HCT116 (cell line): ENCODE data around the gene TELO2. TPM values are rescaled to one million over a fixed set of nuclear protein-coding genes. Genes with fewer than 3 reads are reported as not detected.

Experiments used
- ATAC-seq: fragments of 200-7000 bp; cut with Tn5 transposase; 2 replicates; pipeline ENCODE4 v1.9.1; 2020; ENCODE audit warnings: mild to moderate bottlenecking, moderate library complexity
- BruUV-seq: library from RNA; stranded (reverse); fragments of 400-500 nt; replicated peaks from 2 replicates; lab custom pipeline; 2021; lab: Mats Ljungman, UMichigan
- CTCF ChIA-PET: fragments of 300-600 bp; sonication (Branson Sonifier 250); formaldehyde crosslinking; loops from one replicate; lab custom pipeline; 2021; ENCODE audit warnings: antibody characterized with exemption; lab: Charles Lee
- POLR2A ChIA-PET: fragments of 300-600, 350-600 bp; sonication (Branson Sonifier 250); formaldehyde crosslinking; loops from one replicate; lab custom pipeline; 2021; ENCODE audit warnings: antibody characterized with exemption; lab: Charles Lee
- RAD21 ChIA-PET, 2 experiments: fragments of 300-600 bp; sonication (Branson Sonifier 250); formaldehyde crosslinking; loops; one replicate each; lab custom pipeline; 2023; ENCODE audit warnings: low total read pairs in 2 of 2; ENCODE audit not compliant: uncharacterized antibody in 2 of 2, unreplicated experiment in 2 of 2, low non-redundant PET in 1 of 2; lab: Charles Lee
- DNase-seq: peaks from one replicate; pipeline ENCODE4 v3.0.0-alpha.2; 2010; ENCODE audit warnings: low read depth, low spot score
- H2AFZ ChIP-seq: fragments of 200-600 bp; shearing (Covaris generic), sonication (generic); 2 replicates; pipeline ENCODE4 v1.6.1; 2017; ENCODE audit warnings: low read depth, mixed run types, mixed read lengths, antibody characterized with exemption, low read length; ENCODE audit not compliant: poor library complexity, severe bottlenecking
- H3K27ac ChIP-seq: 2 replicates; pipeline ENCODE4 v1.5.1; 2012; ENCODE audit warnings: low read depth, low read length
- H3K27me3 ChIP-seq: fragments of 200-600 bp; sonication (generic); 2 replicates; pipeline ENCODE4 v1.6.1; 2016; ENCODE audit warnings: mixed run types, low read length, mixed read lengths; ENCODE audit not compliant: insufficient read depth
- H3K36me3 ChIP-seq, 2 experiments: fragments of 200-500 bp in 1 of 2; fragments of 200-600 bp in 1 of 2; sonication (Bioruptor generic) in 1 of 2; sonication (generic) in 1 of 2; 2 replicates each; pipeline versions ENCODE4 v1.5.1 to v1.6.1; 2014 to 2016; ENCODE audit warnings: low read length in 2 of 2, inconsistent platforms in 1 of 2, mixed read lengths in 1 of 2, mixed run types in 1 of 2; ENCODE audit not compliant: insufficient read depth in 2 of 2, control insufficient read depth in 1 of 2
- H3K4me1 ChIP-seq, 2 experiments: fragments of 200-600 bp in 1 of 2; sonication (generic) in 1 of 2; 2 replicates each; pipeline versions ENCODE4 v1.5.1 to v1.6.1; 2012 to 2017; ENCODE audit warnings: low read length in 2 of 2, inconsistent platforms in 1 of 2, mild to moderate bottlenecking in 1 of 2, mixed read lengths in 1 of 2, mixed run types in 1 of 2, moderate library complexity in 1 of 2; ENCODE audit not compliant: insufficient read depth in 2 of 2, control insufficient read depth in 1 of 2
- H3K4me2 ChIP-seq: fragments of 200-600 bp; sonication (generic); 2 replicates; pipeline ENCODE4 v1.6.1; 2017; ENCODE audit warnings: mixed run types, low read length, mixed read lengths
- H3K4me3 ChIP-seq, 2 experiments: fragments of 200-600 bp in 1 of 2; sonication (generic) in 1 of 2; replicated peaks in 1 of 2; 2 replicates each; pipeline ENCODE4 v1.5.1; 2011 to 2016; ENCODE audit warnings: low read length in 2 of 2, control low read depth in 1 of 2, low read depth in 1 of 2, mild to moderate bottlenecking in 1 of 2, mixed read lengths in 1 of 2, mixed run types in 1 of 2
- H3K79me2 ChIP-seq: fragments of 200-600 bp; sonication (generic); 2 replicates; pipeline ENCODE4 v1.6.1; 2017; ENCODE audit warnings: mild to moderate bottlenecking, mixed run types, low read length, moderate library complexity, mixed read lengths; ENCODE audit not compliant: insufficient read depth
- H3K9ac ChIP-seq: fragments of 200-600 bp; sonication (generic); 2 replicates; pipeline ENCODE4 v1.6.1; 2016; ENCODE audit warnings: low read length, mixed read lengths
- H3K9me2 ChIP-seq: fragments of 200-600 bp; sonication (generic), shearing (Covaris generic); 2 replicates; pipeline ENCODE4 v1.6.1; 2017; ENCODE audit warnings: mixed run types, mild to moderate bottlenecking, moderate library complexity; ENCODE audit not compliant: insufficient read depth
- H3K9me3 ChIP-seq, 2 experiments: fragments of 200-500 bp in 1 of 2; fragments of 200-600 bp in 1 of 2; sonication (Bioruptor generic) in 1 of 2; sonication (generic) in 1 of 2; 2 replicates each; pipeline ENCODE4 v1.6.1; 2014 to 2017; ENCODE audit warnings: low read length in 2 of 2, mixed read lengths in 2 of 2, inconsistent platforms in 1 of 2, low read depth in 1 of 2, mild to moderate bottlenecking in 1 of 2, mixed run types in 1 of 2, moderate library complexity in 1 of 2; ENCODE audit not compliant: control insufficient read depth in 1 of 2, insufficient read depth in 1 of 2
- H4K20me1 ChIP-seq: fragments of 200-600 bp; sonication (generic), shearing (Covaris generic); 2 replicates; pipeline ENCODE4 v1.6.1; 2017; ENCODE audit warnings: mixed run types, mild to moderate bottlenecking, moderate library complexity; ENCODE audit not compliant: insufficient read depth
- ATF3 ChIP-seq: IDR thresholded peaks from 2 replicates; pipeline ENCODE4 v1.6.1; 2012
- CEBPB ChIP-seq: IDR thresholded peaks from 2 replicates; pipeline ENCODE4 v1.6.1; 2012; ENCODE audit warnings: low read depth
- CTCF ChIP-seq, 3 experiments: fragments of 200-600 bp in 1 of 3; sonication (generic) in 1 of 3; IDR thresholded peaks in 2 of 3; conservative IDR thresholded peaks in 1 of 3; 2 replicates each; pipeline ENCODE4 v1.5.1; 2012 to 2017; ENCODE audit warnings: low read depth in 2 of 3, low read length in 2 of 3, antibody characterized with exemption in 1 of 3, borderline replicate concordance in 1 of 3, control low read depth in 1 of 3, mild to moderate bottlenecking in 1 of 3, mixed read lengths in 1 of 3, mixed run types in 1 of 3, moderate library complexity in 1 of 3; ENCODE audit not compliant: insufficient read depth in 1 of 3
- ELF1 ChIP-seq: IDR thresholded peaks from 2 replicates; pipeline ENCODE4 v1.6.1; 2012; ENCODE audit warnings: low read depth, borderline replicate concordance
- EZH2phosphoT487 ChIP-seq: fragments of 200-600 bp; IDR thresholded peaks from 2 replicates; pipeline ENCODE4 v1.6.1; 2018; ENCODE audit warnings: antibody characterized with exemption, borderline replicate concordance
- FOSL1 ChIP-seq: IDR thresholded peaks from 2 replicates; pipeline ENCODE4 v1.6.1; 2012; ENCODE audit warnings: low read depth
- JUND ChIP-seq: IDR thresholded peaks from 2 replicates; pipeline ENCODE4 v1.6.1; 2012
- POLR2A ChIP-seq: IDR thresholded peaks from 2 replicates; pipeline ENCODE4 v1.7.0; 2011; ENCODE audit warnings: borderline replicate concordance; ENCODE audit not compliant: insufficient read depth, insufficient read length; ENCODE audit errors: extremely low read depth
- SIN3A ChIP-seq: IDR thresholded peaks from 2 replicates; pipeline ENCODE4 v1.6.1; 2012; ENCODE audit warnings: low read depth
- TCF7L2 ChIP-seq: IDR thresholded peaks from 2 replicates; pipeline ENCODE4 v1.7.0; 2011; ENCODE audit warnings: borderline replicate concordance, inconsistent platforms; ENCODE audit not compliant: insufficient read depth, insufficient read length; ENCODE audit errors: extremely low read depth
- ZBTB33 ChIP-seq: IDR thresholded peaks from 2 replicates; pipeline ENCODE4 v1.6.1; 2011; ENCODE audit warnings: mild to moderate bottlenecking, low read length, moderate library complexity; ENCODE audit not compliant: insufficient replicate concordance; ENCODE audit errors: extremely low read depth
- ZFX ChIP-seq: fragments of 450-650 bp; IDR thresholded peaks from 2 replicates; pipeline ENCODE4 v1.6.1; 2017
- intact Hi-C: fragments of 100-400 bp; cut with micrococcal nuclease; formaldehyde crosslinking; loops from 2 replicates; pipeline ENCODE4 v1.10.0; 2022
- total RNA-seq: library from RNA; stranded (reverse); gene quantifications from one replicate; pipeline ENCODE4 v1.2.1, GENCODE V29; 2021; ENCODE audit not compliant: unreplicated experiment

The TELO2 gene
- total RNA-seq, 1 experiment from 2014 or later: 74.3 TPM

- TF ChIP-seq CEBPB (no peak), ZBTB33 (no peak), EZH2phosphoT487 (no peak), ZFX (no peak)
- TF ChIP-seq, all 23 proteins: peak for 0
These were observed 32.9 kb downstream of the TELO2 start (continued) for GRCh38 chr16:1525871-1526607.

- no peaks in the 10 kb centered on the region for H3K4me1 ChIP-seq
- ChIA-PET RAD21 (no interaction called here), POLR2A (no interaction called here), CTCF (no interaction called here)
- H3K9me3 ChIP-seq: no peaks in the 10 kb centered on the region
- no peak overlapping the region for H3K9ac ChIP-seq
- H3K9me2 ChIP-seq: no peaks in the 10 kb centered on the region
- H3K36me3 ChIP-seq: no peaks in the 10 kb centered on the region
- no peak overlapping the region for H3K4me3 ChIP-seq
- ATAC-seq (no peak), DNase-seq (no peak)
- H3K27me3 ChIP-seq: no peaks in the 10 kb centered on the region
- H2AFZ ChIP-seq: no peak overlapping the region
- H3K79me2 ChIP-seq: no peaks in the 10 kb centered on the region
- no peak overlapping the region for H3K4me2 ChIP-seq
- no peaks in the 10 kb centered on the region for H4K20me1 ChIP-seq
- intact Hi-C loops: no loop called here
- no TSS peak for BruUV-seq
- no peak overlapping the region for H3K27ac ChIP-seq
- no peak for TF ChIP-seq CTCF (IDR thresholded peaks at IDR 0.05 in 2 of 3, conservative IDR thresholded peaks at IDR 0.05 in 1 of 3; ENCODE audit: borderline replicate concordance in 1 of 3, insufficient read depth in 1 of 3, low read depth in 2 of 3, low read length in 2 of 3)
- TF ChIP-seq TCF7L2: no peak
- no peak for TF ChIP-seq ZBTB33
- no peak for TF ChIP-seq EZH2phosphoT487
- no peak for TF ChIP-seq POLR2A
- TF ChIP-seq JUND: no peak
- TF ChIP-seq ATF3: no peak
- TF ChIP-seq ELF1: no peak
- TF ChIP-seq CEBPB: no peak
- no peak for TF ChIP-seq FOSL1
- TF ChIP-seq SIN3A: no peak
These were observed 33.7 kb downstream of the TELO2 start for GRCh38 chr16:1526608-1527555.
